Mucosa of rectum (tissue), 2 donors: ENCODE results near the gene CTRB1.

Experiments
- H3K27ac ChIP-seq, 2 donors: one replicate each; pipeline ENCODE4 v1.7.0; 2013; ENCODE audit warnings: inconsistent platforms in 2 of 2, low read depth in 2 of 2, low read length in 2 of 2
- H3K27me3 ChIP-seq, 2 donors: one replicate each; pipeline ENCODE4 v1.7.0; 2013; ENCODE audit warnings: low read length in 2 of 2; ENCODE audit not compliant: control insufficient read depth in 2 of 2, insufficient read depth in 2 of 2
- H3K36me3 ChIP-seq, 2 donors: one replicate each; pipeline ENCODE4 v1.7.0; 2013; ENCODE audit warnings: low read length in 2 of 2; ENCODE audit not compliant: control insufficient read depth in 2 of 2, insufficient read depth in 2 of 2
- H3K4me1 ChIP-seq, 2 donors: one replicate each; pipeline ENCODE4 v1.7.0; 2013; ENCODE audit warnings: low read length in 2 of 2, mild to moderate bottlenecking in 1 of 2; ENCODE audit not compliant: control insufficient read depth in 2 of 2, insufficient read depth in 2 of 2
- H3K4me3 ChIP-seq, 2 donors: one replicate each; pipeline ENCODE4 v1.7.0; 2013; ENCODE audit warnings: low read length in 2 of 2
- H3K9ac ChIP-seq, 2 donors: one replicate each; pipeline ENCODE4 v1.7.0; 2013; ENCODE audit warnings: low read length in 2 of 2, low read depth in 1 of 2, mild to moderate bottlenecking in 1 of 2
- H3K9me3 ChIP-seq, 2 donors: one replicate each; pipeline ENCODE4 v1.7.0; 2013; ENCODE audit warnings: low read length in 2 of 2; ENCODE audit not compliant: control insufficient read depth in 2 of 2
- donor health status: healthy.
- donor health status: Normal muscosa, but diverticular disease.

CTRB1 gene

DNA sequence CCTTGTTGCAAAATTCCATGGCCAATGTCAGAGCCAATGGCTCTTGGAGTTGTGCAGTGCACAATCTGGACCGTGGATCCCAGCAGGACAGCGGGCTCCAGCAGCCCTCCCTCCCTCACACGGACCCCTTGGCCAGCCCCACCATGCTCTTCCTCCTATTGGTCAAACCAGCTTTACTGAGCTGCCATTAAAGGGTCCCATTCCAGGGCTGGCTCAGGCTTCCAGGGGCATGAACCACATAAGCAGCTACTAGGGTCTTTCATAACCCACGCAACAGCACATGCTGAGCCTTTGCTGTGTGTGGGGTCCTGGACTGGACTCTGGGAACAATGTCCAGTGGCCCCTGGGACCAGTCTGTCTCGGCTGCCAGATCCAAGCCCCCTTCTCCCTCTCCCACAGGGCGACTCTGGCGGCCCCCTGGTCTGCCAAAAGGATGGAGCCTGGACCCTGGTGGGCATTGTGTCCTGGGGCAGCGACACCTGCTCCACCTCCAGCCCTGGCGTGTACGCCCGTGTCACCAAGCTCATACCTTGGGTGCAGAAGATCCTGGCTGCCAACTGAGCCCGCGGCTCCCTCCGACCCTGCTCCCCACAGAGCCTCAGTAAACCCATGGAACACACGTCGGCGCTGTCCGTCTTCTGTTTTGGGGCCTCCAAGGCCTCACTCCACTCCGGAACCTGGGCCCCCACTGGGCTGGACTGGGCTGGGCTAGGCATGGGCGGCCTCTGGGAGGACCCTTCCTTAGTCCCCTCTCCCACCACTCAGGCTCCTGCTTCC, 5.7 kb downstream of the CTRB1 start:
- Histone ChIP-seq H3K9ac (no peak overlapping the region), H3K9me3 (no peaks in the 10 kb centered on the region), H3K4me3 (no peak overlapping the region), H3K36me3 (peaks cover 6 to 14% of the 10 kb centered on the region in 2 donors), H3K4me1 (no peaks in the 10 kb centered on the region), H3K27me3 (peaks cover 0 to 2% of the 10 kb centered on the region in 2 donors), H3K27ac (no peak overlapping the region)

DNA sequence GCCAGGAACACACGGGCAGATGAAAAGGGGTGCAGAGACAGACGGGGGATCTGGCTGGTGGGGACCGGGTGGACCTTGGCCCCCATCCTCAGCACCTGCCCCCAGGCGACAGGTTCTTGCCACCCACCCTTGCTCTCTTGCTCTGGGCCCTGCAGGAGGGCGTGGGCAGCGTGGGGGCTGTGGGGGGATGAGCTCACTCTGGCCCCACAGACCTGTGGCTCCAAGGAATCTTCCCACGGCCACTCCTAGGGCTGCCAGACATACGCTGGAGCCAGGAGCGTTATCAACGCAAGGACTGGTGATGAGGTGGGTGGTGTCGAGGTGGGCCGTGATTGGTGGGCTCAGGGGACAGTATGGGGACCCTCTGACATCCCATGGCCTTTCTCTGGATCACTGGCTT, 6.3 kb downstream of the CTRB1 start:
- no peak overlapping the region for H3K27ac ChIP-seq
- peaks cover 0 to 2% of the 10 kb centered on the region in 2 donors for H3K27me3 ChIP-seq
- no peak overlapping the region for H3K4me3 ChIP-seq
- no peaks in the 10 kb centered on the region for H3K9me3 ChIP-seq
- H3K4me1 ChIP-seq, result no peaks in the 10 kb centered on the region
- peaks cover 12 to 20% of the 10 kb centered on the region in 2 donors for H3K36me3 ChIP-seq
- H3K9ac ChIP-seq, result no peak overlapping the region

GRCh38 chr16:75225678-75226515, 7.1 kb downstream of the CTRB1 start:
- H3K4me1 ChIP-seq, result no peaks in the 10 kb centered on the region
- H3K9ac ChIP-seq, result no peak overlapping the region
- H3K27me3 ChIP-seq, result peaks cover 0 to 2% of the 10 kb centered on the region in 2 donors
- H3K4me3 ChIP-seq, result no peak overlapping the region
- H3K27ac ChIP-seq, result no peak overlapping the region
- H3K36me3 ChIP-seq, result peaks cover 17 to 26% of the 10 kb centered on the region in 2 donors
- H3K9me3 ChIP-seq, result no peaks in the 10 kb centered on the region

DNA sequence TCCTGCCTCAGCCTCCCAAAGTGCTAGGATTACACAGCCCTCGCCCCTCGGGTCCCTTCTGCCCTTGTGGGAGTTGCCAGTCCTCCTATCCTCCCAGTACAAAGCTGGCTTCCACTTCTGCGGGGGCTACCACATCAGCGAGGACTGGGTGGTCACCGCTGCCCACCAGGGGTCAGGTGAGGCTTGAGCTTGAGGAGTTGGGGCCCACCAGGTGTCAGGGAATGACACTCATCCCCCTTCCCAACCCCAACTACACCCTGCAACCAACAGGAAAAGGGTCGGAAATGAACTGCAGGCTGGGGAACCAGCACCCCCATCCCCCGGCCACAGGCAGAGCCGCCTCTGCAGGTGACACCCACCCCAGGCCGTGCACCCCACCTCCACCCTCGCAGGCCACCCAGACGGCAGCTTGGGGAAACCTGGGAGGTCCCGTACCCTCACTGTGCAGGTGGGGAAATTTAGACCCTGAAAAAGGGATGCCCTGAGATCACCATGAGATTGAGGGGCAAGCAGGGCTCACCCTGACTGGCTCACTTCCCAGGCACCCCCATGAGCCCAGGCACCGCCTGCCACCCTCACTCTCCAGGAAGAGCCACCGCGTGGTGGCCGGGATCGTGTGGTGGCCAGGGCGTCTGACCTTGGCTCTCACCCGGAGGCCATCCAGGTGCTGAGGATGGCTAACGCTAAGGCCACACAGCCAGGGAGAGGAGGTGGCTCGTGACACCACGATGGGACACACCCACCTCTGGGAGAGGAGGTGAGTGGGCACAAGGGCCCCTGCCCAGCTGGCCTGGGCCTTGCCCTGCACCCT, 8.0 kb downstream of the CTRB1 start:
- H3K9me3 ChIP-seq, result no peaks in the 10 kb centered on the region
- peaks cover 0 to 2% of the 10 kb centered on the region in 2 donors for H3K27me3 ChIP-seq
- no peak overlapping the region for H3K27ac ChIP-seq
- H3K4me1 ChIP-seq, result no peaks in the 10 kb centered on the region
- no peak overlapping the region for H3K9ac ChIP-seq
- no peak overlapping the region for H3K4me3 ChIP-seq
- H3K36me3 ChIP-seq, result peaks cover 20 to 30% of the 10 kb centered on the region in 2 donors

GRCh38 chr16:75227361-75228142, 8.8 kb downstream of the CTRB1 start:
- Histone ChIP-seq H3K36me3 (peaks cover 20 to 33% of the 10 kb centered on the region in 2 donors), H3K4me1 (no peaks in the 10 kb centered on the region), H3K9me3 (no peaks in the 10 kb centered on the region), H3K9ac (no peak overlapping the region), H3K27ac (no peak overlapping the region), H3K4me3 (no peak overlapping the region), H3K27me3 (peaks cover 0 to 2% of the 10 kb centered on the region in 2 donors)

GRCh38 chr16:75228143-75228976, 9.6 kb downstream of the CTRB1 start:
- Histone ChIP-seq H3K4me1 (no peaks in the 10 kb centered on the region), H3K27ac (no peak overlapping the region), H3K9ac (no peak overlapping the region), H3K4me3 (no peak overlapping the region), H3K27me3 (peaks cover 0 to 2% of the 10 kb centered on the region in 2 donors), H3K36me3 (peaks cover 25 to 36% of the 10 kb centered on the region in 2 donors), H3K9me3 (no peaks in the 10 kb centered on the region)

DNA sequence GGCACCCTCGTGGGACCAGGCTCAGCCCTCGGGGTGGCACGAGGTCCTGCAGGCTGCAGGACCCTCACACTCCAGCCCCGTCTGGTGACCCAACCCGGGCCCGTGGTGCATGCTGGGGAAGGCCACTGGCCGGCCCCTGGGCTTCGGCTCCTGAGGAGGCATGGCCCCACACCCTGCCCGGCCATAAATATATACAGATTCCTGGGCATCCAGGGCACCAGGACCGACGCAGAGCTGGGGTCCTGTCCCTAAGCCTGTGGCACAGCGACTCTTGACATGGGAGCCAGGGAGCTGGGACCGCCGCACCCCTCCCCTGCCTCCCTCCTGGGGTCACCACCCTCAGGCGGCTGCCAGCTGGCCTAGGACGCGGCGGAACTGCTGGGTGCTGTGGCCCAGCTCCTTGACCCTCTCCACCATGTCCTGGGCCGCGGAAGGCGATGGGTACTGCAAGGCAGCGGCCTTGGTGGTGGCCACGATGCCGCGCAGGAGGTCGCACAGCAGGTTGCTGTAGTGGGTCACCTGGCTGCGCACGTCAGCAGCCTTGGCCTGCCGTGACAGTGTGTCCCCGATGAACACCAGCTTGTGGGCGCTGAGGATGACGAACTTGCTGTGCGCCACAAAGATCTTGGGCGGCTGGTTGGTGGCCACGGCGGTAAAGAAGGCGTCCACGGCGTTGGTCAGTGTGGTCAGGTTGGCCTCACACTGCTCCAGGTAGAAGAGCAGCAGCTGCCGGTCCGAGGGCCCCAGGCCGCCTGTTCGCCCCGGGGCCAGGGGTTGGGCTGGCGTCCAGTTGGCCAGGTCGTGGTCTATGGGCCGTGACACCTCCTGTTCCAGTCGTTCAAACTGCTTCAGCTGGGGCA, 10.6 kb downstream of the CTRB1 start:
- no peaks in the 10 kb centered on the region for H3K9me3 ChIP-seq
- no peak overlapping the region for H3K27ac ChIP-seq
- peaks cover 26 to 38% of the 10 kb centered on the region in 2 donors for H3K36me3 ChIP-seq

DNA sequence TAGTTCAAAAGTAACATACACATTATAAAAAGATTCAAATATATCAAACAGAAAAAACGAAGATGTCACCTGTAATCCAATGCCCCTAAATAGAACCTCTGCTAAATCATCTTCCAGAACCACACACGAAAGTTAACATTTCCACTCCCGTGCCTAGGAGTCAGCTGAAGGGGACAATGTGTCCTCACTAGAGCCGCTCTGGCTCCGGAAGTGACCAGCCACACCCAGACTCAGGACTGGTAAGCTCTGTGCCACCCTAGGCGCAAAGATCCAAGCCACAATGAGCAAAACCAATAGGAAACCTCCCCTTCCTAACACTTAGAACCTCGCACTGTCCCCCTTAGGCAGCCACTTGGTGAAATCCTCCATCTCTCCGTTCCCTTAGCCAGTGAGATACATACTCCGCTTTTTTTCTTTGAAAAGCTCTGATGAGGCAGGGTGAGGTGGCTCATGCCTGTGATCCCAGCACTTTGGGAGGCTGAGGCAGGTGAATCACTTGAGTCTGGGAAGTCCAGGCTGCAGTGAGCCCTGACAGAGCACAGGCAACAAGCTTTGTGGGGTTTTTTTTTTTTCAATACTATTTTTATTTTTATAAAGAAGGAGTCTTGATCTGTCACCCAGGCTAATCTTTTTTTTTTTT, 11.8 kb downstream of the CTRB1 start:
- H3K9ac ChIP-seq, result no peak overlapping the region
- no peak overlapping the region for H3K4me3 ChIP-seq
- H3K36me3 ChIP-seq, result peaks cover 33 to 49% of the 10 kb centered on the region in 2 donors
- peaks cover 8% of the 10 kb centered on the region in 2 donors for H3K4me1 ChIP-seq
- H3K27ac ChIP-seq, result no peak overlapping the region
- peaks cover 0 to 2% of the 10 kb centered on the region in 2 donors for H3K27me3 ChIP-seq
- H3K9me3 ChIP-seq, result no peaks in the 10 kb centered on the region

More for the DNA sequence above, 10.6 kb downstream of the CTRB1 start:
- Histone ChIP-seq H3K4me1 (peaks cover 6 to 7% of the 10 kb centered on the region in 2 donors), H3K4me3 (no peak overlapping the region), H3K27me3 (peaks cover 0 to 2% of the 10 kb centered on the region in 2 donors), H3K9ac (no peak overlapping the region)
